PC-9 (cell line): ENCODE data around the gene ANKS4B. TPM values are rescaled to one million over a fixed set of nuclear protein-coding genes. Genes with fewer than 3 reads are reported as not detected.
"Not testable (repeated sequence)": the region's sequence is repeated elsewhere in the genome, so short reads cannot be mapped to it uniquely, and the experiment has no call there.

ENCODE experiments used
- BruUV-seq: library from RNA; stranded (reverse); fragments of 400-500 nt; replicated peaks from 2 replicates; lab custom pipeline; 2021; lab: Mats Ljungman, UMichigan
- CTCF ChIA-PET: fragments of 300-600 bp; sonication (Branson Sonifier 250); formaldehyde crosslinking; loops from one replicate; lab custom pipeline; 2022; ENCODE audit warnings: antibody characterized with exemption; lab: Charles Lee
- POLR2A ChIA-PET: fragments of 300-600 bp; sonication (Branson Sonifier 250); formaldehyde crosslinking; loops from one replicate; lab custom pipeline; 2022; ENCODE audit warnings: antibody characterized with exemption; ENCODE audit not compliant: unreplicated experiment; lab: Charles Lee
- DNase-seq, 2 experiments: peaks; one replicate each; pipeline versions ENCODE4 v3.0.0 to v3.0.0-alpha.2; 2015 to 2022; ENCODE audit warnings: mixed read lengths in 1 of 2
- H2AFZ ChIP-seq: fragments of 200-600 bp; sonication (generic); 2 replicates; pipeline ENCODE4 v1.8.1; 2017; ENCODE audit warnings: antibody characterized with exemption
- H3F3A ChIP-seq: fragments of 200-600 bp; sonication (generic); 2 replicates; pipeline ENCODE4 v1.8.1; 2017; ENCODE audit warnings: antibody characterized with exemption, mild to moderate bottlenecking, low read depth; ENCODE audit not compliant: insufficient read depth
- H3K27ac ChIP-seq: fragments of 200-600 bp; sonication (generic); 2 replicates; pipeline ENCODE4 v1.6.1; 2016; ENCODE audit warnings: mixed run types
- H3K27me3 ChIP-seq: fragments of 200-600 bp; sonication (generic); 2 replicates; pipeline ENCODE4 v1.6.1; 2016; ENCODE audit warnings: low read depth, mixed run types; ENCODE audit not compliant: insufficient read depth
- H3K36me3 ChIP-seq: fragments of 200-600 bp; sonication (generic); 2 replicates; pipeline ENCODE4 v1.6.1; 2016; ENCODE audit warnings: low read depth, mixed run types
- H3K4me1 ChIP-seq: fragments of 200-600 bp; sonication (generic); replicated peaks from 2 replicates; pipeline ENCODE4 v1.6.1; 2016; ENCODE audit warnings: mixed run types; ENCODE audit not compliant: insufficient read depth
- H3K4me2 ChIP-seq: fragments of 200-600 bp; sonication (generic); 2 replicates; pipeline ENCODE4 v1.6.1; 2017; ENCODE audit warnings: mixed run types
- H3K4me3 ChIP-seq: fragments of 200-600 bp; sonication (generic); 2 replicates; pipeline ENCODE4 v1.6.1; 2016; ENCODE audit warnings: mixed run types
- H3K79me2 ChIP-seq: fragments of 200-600 bp; sonication (generic); 2 replicates; pipeline ENCODE4 v1.6.1; 2017; ENCODE audit warnings: low read depth, mixed run types
- H3K9me2 ChIP-seq: fragments of 200-600 bp; sonication (generic); 2 replicates; pipeline ENCODE4 v1.8.1; 2017; ENCODE audit warnings: mild to moderate bottlenecking; ENCODE audit not compliant: insufficient read depth
- H3K9me3 ChIP-seq: fragments of 200-600 bp; sonication (generic); 2 replicates; pipeline ENCODE4 v1.8.1; 2016; ENCODE audit warnings: low read depth; ENCODE audit not compliant: insufficient read depth
- H4K20me1 ChIP-seq: fragments of 200-600 bp; sonication (generic); 2 replicates; pipeline ENCODE4 v1.8.1; 2017; ENCODE audit not compliant: insufficient read depth
- CTCF ChIP-seq: fragments of 200-600 bp; sonication (generic); conservative IDR thresholded peaks from 2 replicates; pipeline ENCODE4 v1.6.1; 2017; ENCODE audit warnings: mixed run types, antibody characterized with exemption, mild to moderate bottlenecking, moderate library complexity
- EZH2 ChIP-seq: fragments of 200-600 bp; sonication (generic); IDR thresholded peaks from 2 replicates; pipeline ENCODE4 v1.8.0; 2017; ENCODE audit warnings: antibody characterized with exemption, low read depth
- intact Hi-C: fragments of 100-400 bp; cut with micrococcal nuclease; formaldehyde crosslinking; loops from one replicate; pipeline ENCODE4 v1.10.0; 2022; ENCODE audit not compliant: unreplicated experiment
- total RNA-seq: library from RNA; stranded (reverse); gene quantifications from 2 replicates; pipeline ENCODE4 v1.2.3, GENCODE V29; 2021

The ANKS4B gene
- total RNA-seq, 1 experiment from 2014 or later = not detected

- H3K4me2 ChIP-seq = no peak overlapping the region
- intact Hi-C loops = no loop called here
- H3K4me1 ChIP-seq = no peaks in the 10 kb centered on the region
- no peak overlapping the region for H2AFZ ChIP-seq
- no peaks in the 10 kb centered on the region for H3K9me3 ChIP-seq
- ChIA-PET CTCF (no interaction called here), POLR2A (no interaction called here)
- TF ChIP-seq EZH2 (no peak), CTCF (no peak)
- no peak overlapping the region for H3K4me3 ChIP-seq
- BruUV-seq = no TSS peak
- no peak for DNase-seq
- no peaks in the 10 kb centered on the region for H3K79me2 ChIP-seq
- no peak overlapping the region for H3K27ac ChIP-seq
- no peaks in the 10 kb centered on the region for H3K9me2 ChIP-seq
- H3F3A ChIP-seq = no peaks in the 10 kb centered on the region
- no peaks in the 10 kb centered on the region for H4K20me1 ChIP-seq
- H3K36me3 ChIP-seq = no peaks in the 10 kb centered on the region
- no peaks in the 10 kb centered on the region for H3K27me3 ChIP-seq
Observed at GRCh38 chr16:21267298-21267697, 33.8 kb downstream of the ANKS4B start.

GRCh38 chr16:21268236-21268635 is 34.7 kb downstream of the ANKS4B start:
- H3K4me1 ChIP-seq = no peaks in the 10 kb centered on the region
- H2AFZ ChIP-seq = no peak overlapping the region
- H3K4me2 ChIP-seq = no peak overlapping the region
- BruUV-seq = no TSS peak
- no peaks in the 10 kb centered on the region for H3K9me3 ChIP-seq
- intact Hi-C loops = no loop called here
- no peak overlapping the region for H3K4me3 ChIP-seq
- H4K20me1 ChIP-seq = no peaks in the 10 kb centered on the region
- ChIA-PET CTCF (no interaction called here), POLR2A (no interaction called here)
- H3K36me3 ChIP-seq = no peaks in the 10 kb centered on the region
- DNase-seq = peak in 1 of 2 experiments; percentile 19
- H3K27ac ChIP-seq = no peak overlapping the region
- H3F3A ChIP-seq = no peaks in the 10 kb centered on the region
- H3K79me2 ChIP-seq = no peaks in the 10 kb centered on the region
- TF ChIP-seq EZH2 (no peak), CTCF (no peak)
- H3K27me3 ChIP-seq = no peaks in the 10 kb centered on the region
- no peaks in the 10 kb centered on the region for H3K9me2 ChIP-seq

GRCh38 chr16:21272253-21272652 is 38.8 kb downstream of the ANKS4B start:
- Histone ChIP-seq H4K20me1 (no peaks in the 10 kb centered on the region; the same call in 1 of the 2 replicates), H3K4me2 (no peak overlapping the region), H2AFZ (no peak overlapping the region), H3K4me1 (no peaks in the 10 kb centered on the region), H3K9me3 (no peaks in the 10 kb centered on the region), H3K27me3 (peaks cover 35% of the 10 kb centered on the region), H3K79me2 (no peaks in the 10 kb centered on the region), H3F3A (no peaks in the 10 kb centered on the region), H3K4me3 (no peak overlapping the region), H3K27ac (no peak overlapping the region), H3K36me3 (no peaks in the 10 kb centered on the region), H3K9me2 (no peaks in the 10 kb centered on the region)
- TF ChIP-seq EZH2 (no peak), CTCF (no peak)
- ChIA-PET CTCF (no interaction called here), POLR2A (no interaction called here)
- BruUV-seq = no TSS peak
- DNase-seq = no peak
- intact Hi-C loops = no loop called here

- H3K27ac ChIP-seq, H2AFZ ChIP-seq, H3K4me3 ChIP-seq, H3K4me2 ChIP-seq, intact Hi-C loops, CTCF ChIA-PET, POLR2A ChIA-PET, H3K79me2 ChIP-seq, H3K4me1 ChIP-seq, H3K36me3 ChIP-seq, H3K9me2 ChIP-seq, H3F3A ChIP-seq, H4K20me1 ChIP-seq, DNase-seq, BruUV-seq, H3K9me3 ChIP-seq: not testable (repeated sequence)
- peaks cover 41% of the 10 kb centered on the region for H3K27me3 ChIP-seq
Observed at GRCh38 chr16:21272763-21273162, 39.3 kb downstream of the ANKS4B start.
